A549 (cell line): ENCODE data around the gene RABL3. TPM values are rescaled to one million over a fixed set of nuclear protein-coding genes. Genes with fewer than 3 reads are reported as not detected.

Source experiments
- ATAC-seq, 2 experiments: fragments of 200-7000 bp in 1 of 2; fragments of >200 bp in 1 of 2; cut with Nextera tagmentation in 1 of 2; cut with Tn5 transposase in 1 of 2; 3 replicates each; pipeline versions ENCODE4 v1.8.0 to v1.9.1; 2018 to 2020; ENCODE audit warnings: mild to moderate bottlenecking in 1 of 2, moderate library complexity in 1 of 2
- CTCF ChIA-PET: fragments of 300-600 bp; sonication (Branson Sonifier 250); formaldehyde crosslinking; extraction: SDS; loops from one replicate; lab custom pipeline; 2021; ENCODE audit warnings: antibody characterized with exemption, inconsistent platforms; lab: Yijun Ruan, JAX
- POLR2A ChIA-PET: fragments of 350-600 bp; formaldehyde crosslinking; extraction: SDS; loops from one replicate; lab custom pipeline; 2021; ENCODE audit warnings: antibody characterized with exemption, inconsistent platforms; lab: Yijun Ruan, JAX
- DNase-seq, 2 experiments: peaks; one replicate each; pipeline versions ENCODE4 v3.0.0 to v3.0.0-alpha.2; 2011 to 2016; ENCODE audit warnings: low read depth in 1 of 2, low spot score in 1 of 2
- FAIRE-seq: peaks from 2 replicates; lab custom pipeline; 2011; peaks lifted over from hg19 to GRCh38; lab: Jason Lieb, UNC
- H3K27ac ChIP-seq, 2 experiments: fragments of >200 bp; sonication (Bioruptor Twin); formaldehyde crosslinking; 3 replicates each; pipeline ENCODE4 v1.5.1; 2016 to 2017
- H3K4me1 ChIP-seq: fragments of >200 bp; sonication (Bioruptor Twin); formaldehyde crosslinking; 3 replicates; pipeline ENCODE4 v1.6.1; 2016
- H3K4me2 ChIP-seq: fragments of >200 bp; sonication (Bioruptor Twin); formaldehyde crosslinking; 3 replicates; pipeline ENCODE4 v1.6.1; 2016
- H3K4me3 ChIP-seq: fragments of >200 bp; sonication (Bioruptor Twin); formaldehyde crosslinking; 3 replicates; pipeline ENCODE4 v1.5.1; 2016
- H3K9me3 ChIP-seq: fragments of >200 bp; sonication (Bioruptor Twin); formaldehyde crosslinking; 3 replicates; pipeline ENCODE4 v1.6.1; 2016
- BCL3 ChIP-seq: fragments of >200 bp; sonication (Bioruptor Twin); formaldehyde crosslinking; IDR thresholded peaks from 3 replicates; pipeline ENCODE4 v1.6.1; 2016
- CBX2 ChIP-seq: fragments of 200-600 bp; sonication (generic); IDR thresholded peaks from 2 replicates; pipeline ENCODE4 v1.6.1; 2016; ENCODE audit warnings: low read depth, mild to moderate bottlenecking, borderline replicate concordance
- CHD4 ChIP-seq: fragments of 200-600 bp; sonication (generic); IDR thresholded peaks from 2 replicates; pipeline ENCODE4 v1.6.1; 2016; ENCODE audit warnings: antibody characterized with exemption, mild to moderate bottlenecking, borderline replicate concordance
- E2F6 ChIP-seq: IDR thresholded peaks from 2 replicates; pipeline ENCODE4 v1.6.1; 2012; ENCODE audit warnings: low read depth, borderline replicate concordance
- FOSL2 ChIP-seq, 2 experiments: fragments of 450-650 bp in 1 of 2; fragments of >200 bp in 1 of 2; sonication (Bioruptor Twin) in 1 of 2; formaldehyde crosslinking; IDR thresholded peaks; 2 replicates each; pipeline versions ENCODE4 v1.5.0 to v1.6.1; 2016 to 2020; ENCODE audit warnings: mild to moderate bottlenecking in 1 of 2, moderate library complexity in 1 of 2
- HES2 ChIP-seq: fragments of >200 bp; sonication (Bioruptor Twin); formaldehyde crosslinking; IDR thresholded peaks from 2 replicates; pipeline ENCODE4 v1.6.1; 2016
- HEYL ChIP-seq: fragments of 250-450 bp; sonication (Bioruptor Pico); IDR thresholded peaks from 2 replicates; pipeline ENCODE4 v1.8.0; 2021; ENCODE audit warnings: mild to moderate bottlenecking, moderate library complexity
- HMGXB4 ChIP-seq: fragments of 250-450 bp; sonication (Bioruptor Pico); IDR thresholded peaks from 2 replicates; pipeline ENCODE4 v1.5.0; 2021; ENCODE audit warnings: mild to moderate bottlenecking, moderate library complexity, borderline replicate concordance
- HOXA7 ChIP-seq: fragments of 250-450 bp; sonication (Bioruptor Pico); IDR thresholded peaks from 2 replicates; pipeline ENCODE4 v1.5.0; 2020; ENCODE audit warnings: mild to moderate bottlenecking, moderate library complexity
- MAFK ChIP-seq: fragments of 450-650 bp; IDR thresholded peaks from 2 replicates; pipeline ENCODE4 v1.6.1; 2014; ENCODE audit not compliant: partially characterized antibody
- MAX ChIP-seq: IDR thresholded peaks from 2 replicates; pipeline ENCODE4 v1.6.1; 2012
- MAZ ChIP-seq: fragments of 150-350 bp; IDR thresholded peaks from 2 replicates; pipeline ENCODE4 v1.6.1; 2014; ENCODE audit warnings: antibody characterized with exemption, low read depth, low read length, borderline replicate concordance
- NPAS2 ChIP-seq: fragments of 250-450 bp; sonication (Bioruptor Pico); IDR thresholded peaks from 2 replicates; pipeline ENCODE4 v1.8.0; 2022; ENCODE audit warnings: mild to moderate bottlenecking, moderate library complexity, borderline replicate concordance
- NR3C1 ChIP-seq: fragments of >200 bp; sonication (Bioruptor Twin); formaldehyde crosslinking; IDR thresholded peaks from 3 replicates; pipeline ENCODE4 v1.6.1; 2017
- PHF8 ChIP-seq: fragments of 200-600 bp; sonication (generic); IDR thresholded peaks from 2 replicates; pipeline ENCODE4 v1.6.1; 2016; ENCODE audit warnings: low read depth, mild to moderate bottlenecking, antibody characterized with exemption, moderate library complexity, borderline replicate concordance
- POLR2A ChIP-seq: IDR thresholded peaks from 2 replicates; pipeline ENCODE4 v1.6.1; 2012; ENCODE audit warnings: mild to moderate bottlenecking, low read length
- RAD21 ChIP-seq, 2 experiments: fragments of >200 bp in 1 of 2; sonication (Bioruptor Twin) in 1 of 2; formaldehyde crosslinking in 1 of 2; IDR thresholded peaks in 1 of 2; conservative IDR thresholded peaks in 1 of 2; 2 replicates in 1 of 2; 3 replicates in 1 of 2; pipeline ENCODE4 v1.6.1; 2012 to 2018; ENCODE audit warnings: inconsistent platforms in 1 of 2
- RFX5 ChIP-seq: fragments of 450-650 bp; IDR thresholded peaks from 2 replicates; pipeline ENCODE4 v1.7.1; 2014; ENCODE audit warnings: antibody characterized with exemption, mild to moderate bottlenecking, moderate library complexity
- RNF2 ChIP-seq: fragments of 200-600 bp; sonication (generic); IDR thresholded peaks from 2 replicates; pipeline ENCODE4 v1.6.1; 2016; ENCODE audit warnings: low read depth, mild to moderate bottlenecking, antibody characterized with exemption, moderate library complexity, borderline replicate concordance
- SMC3 ChIP-seq: fragments of >200 bp; sonication (Bioruptor Twin); formaldehyde crosslinking; IDR thresholded peaks from 3 replicates; pipeline ENCODE4 v1.6.1; 2018; ENCODE audit warnings: inconsistent platforms
- TFCP2L1 ChIP-seq: fragments of 250-450 bp; sonication (Bioruptor Pico); IDR thresholded peaks from 2 replicates; pipeline ENCODE4 v1.5.0; 2021; ENCODE audit warnings: mild to moderate bottlenecking
- USF2 ChIP-seq: fragments of 450-650 bp; IDR thresholded peaks from 2 replicates; pipeline ENCODE4 v1.6.1; 2014; ENCODE audit warnings: antibody characterized with exemption
- ZFP36 ChIP-seq: fragments of 450-650 bp; IDR thresholded peaks from 2 replicates; pipeline ENCODE4 v1.6.1; 2014; ENCODE audit warnings: borderline replicate concordance; ENCODE audit not compliant: partially characterized antibody
- ZSCAN20 ChIP-seq: fragments of 250-450 bp; sonication (Bioruptor Pico); IDR thresholded peaks from 2 replicates; pipeline ENCODE4 v1.8.0; 2022; ENCODE audit warnings: mild to moderate bottlenecking, moderate library complexity
- WGBS: methylation state at CpG from one replicate; pipeline ENCODE4 v1.1.6; 2017; ENCODE audit errors: missing lambda C conversion rate; 5-methylcytosine and 5-hydroxymethylcytosine counted together
- polyA plus RNA-seq, 4 experiments: library from polyadenylated mRNA; depleted of rRNA in 3 of 4; stranded (reverse); fragments of >200 nt; fragmentation: RNase III in 1 of 4; extraction: RNeasy Plus Mini Kit Qiagen cat#74134 plus additional on column Dnase treatment in 1 of 4; gene quantifications; 2 replicates in 3 of 4; 3 replicates in 1 of 4; pipeline ENCODE4 v1.2.3, GENCODE V29; 2011 to 2017

Gene RABL3
- polyA plus RNA-seq, 2 of the 4 experiments (the other 2 are of a cell fraction): 14.0 to 29.0 TPM

- Histone ChIP-seq H3K4me2 (no peak overlapping the region), H3K4me3 (no peak overlapping the region)
- no peak for DNase-seq
- no peak for TF ChIP-seq MAX
- no peak for TF ChIP-seq MAZ
- no peak for TF ChIP-seq HMGXB4 (CRISPR knock-in tag)
- no peak for TF ChIP-seq CHD4
- TF ChIP-seq BCL3: no peak
- TF ChIP-seq HEYL (CRISPR knock-in tag): no peak
- TF ChIP-seq NR3C1: no peak
- TF ChIP-seq HOXA7 (CRISPR knock-in tag): no peak
- no peak for TF ChIP-seq RNF2
- no peak for TF ChIP-seq NPAS2 (CRISPR knock-in tag)
- no peak for TF ChIP-seq CBX2
- TF ChIP-seq, all 56 proteins: peak for 0
- Histone ChIP-seq H3K27ac (no peak overlapping the region), H3K4me1 (peaks cover 17% of the 10 kb centered on the region), H3K9me3 (no peaks in the 10 kb centered on the region)
- FAIRE-seq (no peak), ATAC-seq (no peak)
- 81% methylated on average over 2 of the region's 2 CpGs for WGBS
- ChIA-PET POLR2A (no interaction called here), CTCF (interaction anchor here (1.6 kb wide), 1 partner anchor 122 kb away, joined by 5 read pairs; no protein-coding TSS in a partner anchor)
Measured at GRCh38 chr3:120673116-120673515, 69.2 kb downstream of the RABL3 start.

GRCh38 chr3:120670576-120670975 lies 71.7 kb downstream of the RABL3 start:
- Histone ChIP-seq H3K4me3 (no peak overlapping the region), H3K9me3 (no peaks in the 10 kb centered on the region), H3K4me1 (no peaks in the 10 kb centered on the region), H3K27ac (no peak overlapping the region), H3K4me2 (no peak overlapping the region)
- DNase-seq: no peak
- no peak for TF ChIP-seq E2F6
- no peak for TF ChIP-seq RFX5
- no peak for TF ChIP-seq MAZ
- TF ChIP-seq CBX2: no peak
- TF ChIP-seq POLR2A: no peak
- TF ChIP-seq USF2: no peak
- no peak for TF ChIP-seq MAX
- no peak for TF ChIP-seq ZSCAN20 (CRISPR knock-in tag)
- TF ChIP-seq PHF8: no peak
- FAIRE-seq: no peak
- ChIA-PET CTCF (no interaction called here), POLR2A (no interaction called here)
- WGBS: 80% methylated on average over 2 of the region's 2 CpGs
- no peak for ATAC-seq

- DNase-seq: no peak
- peaks cover 3% of the 10 kb centered on the region; the same call in 1 of the 3 replicates for H3K9me3 ChIP-seq
- ChIA-PET POLR2A (no interaction called here), CTCF (interaction anchor here (1.7 kb wide), 1 partner anchor 130 kb away, joined by 4 read pairs; no protein-coding TSS in a partner anchor)
- no peak for FAIRE-seq
- H3K4me1 ChIP-seq: peaks cover 31% of the 10 kb centered on the region
- no peak overlapping the region for H3K27ac ChIP-seq
- no peak for ATAC-seq
- no peak overlapping the region for H3K4me2 ChIP-seq
- no peak overlapping the region for H3K4me3 ChIP-seq
- TF ChIP-seq SMC3 (no peak), MAFK (no peak), TFCP2L1 (no peak), ZFP36 (no peak), HOXA7 (CRISPR knock-in tag) (no peak), HEYL (CRISPR knock-in tag) (no peak), FOSL2 (IDR thresholded peaks at IDR 0.05) (no peak), FOSL2 (CRISPR knock-in tag; IDR thresholded peaks at IDR 0.05) (no peak), RAD21 (conservative IDR thresholded peaks at IDR 0.05 in 1 of 2, IDR thresholded peaks at IDR 0.05 in 1 of 2) (no peak), ZSCAN20 (CRISPR knock-in tag) (no peak), HES2 (no peak), E2F6 (no peak), HMGXB4 (CRISPR knock-in tag) (no peak), CHD4 (no peak)
Measured at GRCh38 chr3:120664926-120665325, 77.4 kb downstream of the RABL3 start.
